HEK293T (cell line): ENCODE measurements around the gene PDXK.

ENCODE experiments used
- BHLHE40 ChIP-seq: fragments of 450-650 bp; IDR thresholded peaks from 2 replicates; pipeline ENCODE4 v1.6.1; 2016; ENCODE audit warnings: mild to moderate bottlenecking, moderate library complexity, borderline replicate concordance
- FOXK2 ChIP-seq: fragments of 450-650 bp; IDR thresholded peaks from 2 replicates; pipeline ENCODE4 v1.6.1; 2016; ENCODE audit warnings: mild to moderate bottlenecking
- FOXM1 ChIP-seq: fragments of 450-650 bp; IDR thresholded peaks from 2 replicates; pipeline ENCODE4 v1.6.1; 2017; ENCODE audit warnings: mild to moderate bottlenecking, borderline replicate concordance
- HDGF ChIP-seq: fragments of 450-650 bp; IDR thresholded peaks from 2 replicates; pipeline ENCODE4 v1.6.1; 2017; ENCODE audit warnings: antibody characterized with exemption, borderline replicate concordance
- L3MBTL2 ChIP-seq: fragments of 450-650 bp; conservative IDR thresholded peaks from 2 replicates; pipeline ENCODE4 v1.6.1; 2016; ENCODE audit warnings: mild to moderate bottlenecking
- SP1 ChIP-seq: fragments of 450-650 bp; IDR thresholded peaks from 2 replicates; pipeline ENCODE4 v1.6.1; 2017
- SUZ12 ChIP-seq: fragments of 450-650 bp; IDR thresholded peaks from 2 replicates; pipeline ENCODE4 v1.6.1; 2016; ENCODE audit warnings: mild to moderate bottlenecking
- TF ChIP-seq, protein P1 (sequence below): fragments of 450-650 bp; IDR thresholded peaks from 2 replicates; pipeline ENCODE4 v1.6.1; 2016

- TF ChIP-seq FOXM1 (no peak), L3MBTL2 (no peak), SP1 (no peak), BHLHE40 (no peak), SUZ12 (no peak), FOXK2 (no peak), HDGF (no peak)
- TF ChIP-seq, protein P1, sequence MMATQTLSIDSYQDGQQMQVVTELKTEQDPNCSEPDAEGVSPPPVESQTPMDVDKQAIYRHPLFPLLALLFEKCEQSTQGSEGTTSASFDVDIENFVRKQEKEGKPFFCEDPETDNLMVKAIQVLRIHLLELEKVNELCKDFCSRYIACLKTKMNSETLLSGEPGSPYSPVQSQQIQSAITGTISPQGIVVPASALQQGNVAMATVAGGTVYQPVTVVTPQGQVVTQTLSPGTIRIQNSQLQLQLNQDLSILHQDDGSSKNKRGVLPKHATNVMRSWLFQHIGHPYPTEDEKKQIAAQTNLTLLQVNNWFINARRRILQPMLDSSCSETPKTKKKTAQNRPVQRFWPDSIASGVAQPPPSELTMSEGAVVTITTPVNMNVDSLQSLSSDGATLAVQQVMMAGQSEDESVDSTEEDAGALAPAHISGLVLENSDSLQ, result no peak
These were observed 50.5 kb downstream of the PDXK start for GRCh38 chr21:43769325-43769958.
